ENCODE results near the gene PPP1R9B.

The PPP1R9B gene

DNA sequence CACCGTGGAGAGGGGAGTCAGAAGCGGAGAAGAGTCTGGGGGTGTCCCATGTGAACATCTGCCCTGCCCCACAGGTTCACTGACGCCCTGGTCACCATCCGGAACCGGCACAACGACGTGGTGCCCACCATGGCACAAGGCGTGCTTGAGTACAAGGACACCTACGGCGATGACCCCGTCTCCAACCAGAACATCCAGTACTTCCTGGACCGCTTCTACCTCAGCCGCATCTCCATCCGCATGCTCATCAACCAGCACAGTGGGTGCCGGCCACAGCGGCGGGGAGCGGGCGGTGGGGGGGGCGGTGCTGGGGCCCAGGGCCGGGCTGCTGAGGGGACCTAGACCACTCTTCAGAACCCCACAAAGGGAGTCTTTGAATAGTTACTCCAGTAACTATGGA is 44.7 kb downstream of the PPP1R9B start:
- no peaks in the 10 kb centered on the region; the same call in none of the 2 replicates for H3K36me3 ChIP-seq (ENCODE audit: control insufficient read depth, insufficient read depth, low read length)
- no peak for DNase-seq (ENCODE audit: extremely low read depth, insufficient read length)
- no peak overlapping the region for H3K4me3 ChIP-seq (replicated peaks; ENCODE audit: low read depth, low read length)
- H3K27me3 ChIP-seq (replicated peaks; ENCODE audit: control insufficient read depth, insufficient read depth, low read length): no peaks in the 10 kb centered on the region
- TF ChIP-seq, protein P1, sequence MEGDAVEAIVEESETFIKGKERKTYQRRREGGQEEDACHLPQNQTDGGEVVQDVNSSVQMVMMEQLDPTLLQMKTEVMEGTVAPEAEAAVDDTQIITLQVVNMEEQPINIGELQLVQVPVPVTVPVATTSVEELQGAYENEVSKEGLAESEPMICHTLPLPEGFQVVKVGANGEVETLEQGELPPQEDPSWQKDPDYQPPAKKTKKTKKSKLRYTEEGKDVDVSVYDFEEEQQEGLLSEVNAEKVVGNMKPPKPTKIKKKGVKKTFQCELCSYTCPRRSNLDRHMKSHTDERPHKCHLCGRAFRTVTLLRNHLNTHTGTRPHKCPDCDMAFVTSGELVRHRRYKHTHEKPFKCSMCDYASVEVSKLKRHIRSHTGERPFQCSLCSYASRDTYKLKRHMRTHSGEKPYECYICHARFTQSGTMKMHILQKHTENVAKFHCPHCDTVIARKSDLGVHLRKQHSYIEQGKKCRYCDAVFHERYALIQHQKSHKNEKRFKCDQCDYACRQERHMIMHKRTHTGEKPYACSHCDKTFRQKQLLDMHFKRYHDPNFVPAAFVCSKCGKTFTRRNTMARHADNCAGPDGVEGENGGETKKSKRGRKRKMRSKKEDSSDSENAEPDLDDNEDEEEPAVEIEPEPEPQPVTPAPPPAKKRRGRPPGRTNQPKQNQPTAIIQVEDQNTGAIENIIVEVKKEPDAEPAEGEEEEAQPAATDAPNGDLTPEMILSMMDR (IDR thresholded peaks at IDR 0.05; ENCODE audit: insufficient read depth, low read length, poor library complexity, severe bottlenecking): no peak

DNA sequence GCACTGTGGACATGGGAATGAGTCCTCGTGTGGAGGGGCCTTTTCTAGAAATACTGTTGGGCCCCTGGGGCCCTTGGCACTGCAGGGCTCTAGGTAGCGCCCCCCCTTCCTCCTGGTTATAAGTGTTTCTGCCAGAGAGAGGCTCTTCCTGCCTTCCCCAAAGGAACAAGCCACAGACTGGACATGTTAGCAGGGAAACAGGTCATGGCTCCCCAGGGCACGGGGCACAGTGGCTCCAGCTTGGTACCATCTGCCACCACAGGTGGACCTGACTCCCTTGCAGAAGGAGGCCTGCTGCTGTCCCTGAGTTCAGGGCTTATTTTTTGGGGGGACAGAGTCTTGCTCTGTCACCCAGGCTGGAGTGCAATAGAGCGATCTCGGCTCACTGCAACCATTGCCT is 46.5 kb downstream of the PPP1R9B start:
- H3K27me3 ChIP-seq (replicated peaks; ENCODE audit: control insufficient read depth, insufficient read depth, low read length): no peaks in the 10 kb centered on the region
- no peaks in the 10 kb centered on the region; the same call in none of the 2 replicates for H3K36me3 ChIP-seq (ENCODE audit: control insufficient read depth, insufficient read depth, low read length)
- no peak overlapping the region for H3K4me3 ChIP-seq (replicated peaks; ENCODE audit: low read depth, low read length)
- TF ChIP-seq, protein P1 (IDR thresholded peaks at IDR 0.05; ENCODE audit: insufficient read depth, low read length, poor library complexity, severe bottlenecking): no peak
- no peak for DNase-seq (ENCODE audit: extremely low read depth, insufficient read length)

DNA sequence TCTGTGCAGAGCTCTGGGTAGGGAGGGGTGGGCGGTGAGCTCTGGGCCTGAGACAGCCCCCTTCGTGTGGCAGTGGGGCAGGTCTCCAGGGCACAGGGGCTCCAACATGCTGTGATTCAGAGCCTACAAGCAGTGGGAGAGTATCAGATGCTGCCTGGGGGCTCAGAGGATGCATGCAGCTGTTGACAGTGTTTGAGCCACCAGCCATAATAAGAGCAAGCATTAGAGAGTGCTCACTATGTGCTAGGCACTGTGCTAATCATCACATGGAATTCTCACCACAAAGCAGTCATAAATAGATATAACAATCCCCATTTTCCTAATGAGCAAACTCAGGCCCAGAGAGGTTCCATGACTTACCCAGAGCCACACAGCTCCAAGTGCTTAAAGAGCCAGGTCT is 47.2 kb downstream of the PPP1R9B start:
- H3K27me3 ChIP-seq (replicated peaks; ENCODE audit: control insufficient read depth, insufficient read depth, low read length): no peaks in the 10 kb centered on the region
- no peak overlapping the region for H3K4me3 ChIP-seq (replicated peaks; ENCODE audit: low read depth, low read length)
- TF ChIP-seq, protein P1 (IDR thresholded peaks at IDR 0.05; ENCODE audit: insufficient read depth, low read length, poor library complexity, severe bottlenecking): no peak
- no peaks in the 10 kb centered on the region; the same call in none of the 2 replicates for H3K36me3 ChIP-seq (ENCODE audit: control insufficient read depth, insufficient read depth, low read length)
- no peak for DNase-seq (ENCODE audit: extremely low read depth, insufficient read length)

DNA sequence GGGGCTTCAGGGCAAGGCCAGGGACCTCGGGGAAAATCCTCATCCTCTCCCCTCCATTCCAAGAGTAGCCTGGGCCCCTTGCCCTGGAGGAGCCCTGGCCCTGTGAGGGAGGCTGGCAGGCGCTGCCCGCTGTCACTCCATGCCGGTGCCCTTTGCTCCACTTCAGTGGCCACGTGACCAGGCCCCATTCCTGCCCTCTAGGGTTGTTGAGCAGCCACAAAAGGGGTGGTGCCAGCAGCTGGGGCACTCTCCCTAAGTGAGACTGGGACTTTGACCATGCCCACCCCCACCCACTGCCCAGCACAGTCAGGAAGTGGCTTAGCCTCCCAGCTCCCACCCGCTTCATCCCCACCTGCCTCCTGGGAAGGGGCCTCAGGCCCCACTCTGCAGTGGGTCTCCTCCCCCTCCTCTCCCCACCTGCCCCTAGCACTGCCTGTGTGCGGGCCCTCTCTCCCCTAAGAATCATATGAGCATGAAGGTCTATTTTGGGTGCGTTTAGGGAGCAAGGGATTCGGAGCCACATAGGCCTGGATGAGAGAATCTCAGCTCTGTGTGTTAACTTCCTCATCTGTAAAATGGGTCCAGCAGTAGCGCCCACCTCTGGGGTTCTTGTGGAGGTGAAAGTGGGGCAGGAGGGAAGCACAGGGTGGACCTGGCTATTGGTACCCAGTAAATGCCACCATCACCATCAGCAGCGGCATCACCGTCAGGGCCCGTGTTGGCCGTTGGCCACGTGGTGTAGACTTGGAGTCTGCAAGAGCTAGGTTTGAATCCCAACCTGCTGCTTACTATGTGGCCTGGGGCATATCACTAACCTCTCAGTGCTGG is 48.1 kb downstream of the PPP1R9B start:
- H3K36me3 ChIP-seq (ENCODE audit: control insufficient read depth, insufficient read depth, low read length): no peaks in the 10 kb centered on the region; the same call in none of the 2 replicates
- H3K27me3 ChIP-seq (replicated peaks; ENCODE audit: control insufficient read depth, insufficient read depth, low read length): no peaks in the 10 kb centered on the region
- no peak for DNase-seq (ENCODE audit: extremely low read depth, insufficient read length)
- H3K4me3 ChIP-seq (replicated peaks; ENCODE audit: low read depth, low read length): no peak overlapping the region
- TF ChIP-seq, protein P1 (IDR thresholded peaks at IDR 0.05; ENCODE audit: insufficient read depth, low read length, poor library complexity, severe bottlenecking): no peak

DNA sequence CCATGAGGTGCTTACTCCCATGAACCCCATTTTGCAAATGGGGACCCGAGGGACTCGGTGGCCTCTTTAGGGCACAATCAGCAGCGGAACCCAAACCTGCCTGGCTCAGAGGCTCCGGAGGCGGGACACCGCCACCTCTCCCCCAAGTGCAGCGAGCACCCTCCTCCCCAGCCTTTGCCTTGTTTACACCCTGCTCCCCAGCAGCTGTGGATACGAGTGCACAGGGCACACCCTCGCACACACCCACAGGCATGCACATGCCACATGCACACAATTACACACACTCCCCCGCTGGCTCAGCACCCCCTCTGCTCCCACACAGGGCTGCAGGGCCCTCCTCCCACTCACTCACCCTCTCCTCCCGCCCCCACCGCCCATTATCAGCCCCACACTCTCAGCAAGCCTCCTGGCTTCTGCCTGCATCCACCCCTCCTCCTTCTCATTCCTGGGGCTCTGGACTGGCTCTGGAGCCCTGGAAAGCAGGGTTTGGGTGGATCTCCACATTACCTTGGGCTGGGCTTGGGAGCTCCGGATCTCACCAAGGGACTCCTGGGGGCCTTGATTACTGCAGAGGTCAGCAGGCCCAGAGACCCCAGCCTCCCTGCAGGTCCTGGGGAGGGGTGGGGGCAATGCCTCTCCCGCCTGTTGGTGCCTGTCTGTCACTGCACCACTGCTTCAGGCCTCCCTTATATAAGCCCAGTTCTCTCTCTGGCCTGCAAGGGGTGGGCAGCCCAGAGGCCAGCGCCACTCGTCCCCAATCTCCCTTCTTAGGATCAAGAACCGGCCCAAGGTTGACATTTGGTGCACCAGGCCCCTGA is 48.9 kb downstream of the PPP1R9B start:
- Histone ChIP-seq H3K36me3 (ENCODE audit: control insufficient read depth, insufficient read depth, low read length) (no peaks in the 10 kb centered on the region; the same call in none of the 2 replicates), H3K4me3 (replicated peaks; ENCODE audit: low read depth, low read length) (no peak overlapping the region), H3K27me3 (replicated peaks; ENCODE audit: control insufficient read depth, insufficient read depth, low read length) (no peaks in the 10 kb centered on the region)
- no peak for DNase-seq (ENCODE audit: extremely low read depth, insufficient read length)
- TF ChIP-seq, protein P1 (IDR thresholded peaks at IDR 0.05; ENCODE audit: insufficient read depth, low read length, poor library complexity, severe bottlenecking): no peak
